ENCODE results near the gene CFAP46. TPM values are rescaled to one million over a fixed set of nuclear protein-coding genes. Genes with fewer than 3 reads are reported as not detected.
A peak's percentile ranks its signal among the peaks of the same experiment; 100 is the strongest.
"Not testable (repeated sequence)": the region's sequence is repeated elsewhere in the genome, so short reads cannot be mapped to it uniquely, and the experiment has no call there.

The CFAP46 gene
- total RNA-seq, 1 experiment from 2014 or later = not detected

DNA sequence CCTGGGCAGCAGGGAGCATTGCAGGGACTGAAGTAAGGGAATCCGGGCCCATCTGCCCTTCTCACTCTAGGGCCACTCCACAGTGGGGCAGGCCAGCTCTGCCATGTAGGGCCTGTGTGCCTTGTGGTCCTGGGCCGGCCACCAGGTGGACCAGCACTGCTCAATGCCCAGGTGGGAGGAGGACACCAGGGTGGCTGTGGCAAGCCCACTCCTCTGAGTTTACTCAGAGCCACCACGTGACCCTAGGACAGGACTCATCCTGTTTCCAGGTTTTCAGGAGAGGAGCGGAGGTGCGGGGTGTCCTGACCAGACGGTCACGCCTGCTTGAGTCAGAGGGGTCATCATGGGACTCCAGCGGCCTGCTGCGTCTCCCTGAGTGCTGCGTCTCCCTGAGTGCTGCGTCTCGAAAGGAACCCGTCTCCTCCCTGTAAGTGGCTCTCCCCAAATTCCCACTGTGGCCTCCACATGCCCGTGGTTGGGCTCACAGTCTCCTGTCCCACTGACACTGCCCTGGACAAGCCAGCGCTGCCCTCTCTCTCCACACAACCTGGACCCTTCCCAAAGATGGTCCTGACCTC is 2.9 kb downstream of the CFAP46 start:
- in situ Hi-C loops (cut with HindIII; ENCODE audit: low pct_unique_long_range_greater_than_20kb, low sequenced_read_pairs) = loop anchor here (25.0 kb wide), 1 partner anchor 198 kb away; no protein-coding TSS in a partner anchor
- no peak for DNase-seq (ENCODE audit: low read depth, low spot score)

DNA sequence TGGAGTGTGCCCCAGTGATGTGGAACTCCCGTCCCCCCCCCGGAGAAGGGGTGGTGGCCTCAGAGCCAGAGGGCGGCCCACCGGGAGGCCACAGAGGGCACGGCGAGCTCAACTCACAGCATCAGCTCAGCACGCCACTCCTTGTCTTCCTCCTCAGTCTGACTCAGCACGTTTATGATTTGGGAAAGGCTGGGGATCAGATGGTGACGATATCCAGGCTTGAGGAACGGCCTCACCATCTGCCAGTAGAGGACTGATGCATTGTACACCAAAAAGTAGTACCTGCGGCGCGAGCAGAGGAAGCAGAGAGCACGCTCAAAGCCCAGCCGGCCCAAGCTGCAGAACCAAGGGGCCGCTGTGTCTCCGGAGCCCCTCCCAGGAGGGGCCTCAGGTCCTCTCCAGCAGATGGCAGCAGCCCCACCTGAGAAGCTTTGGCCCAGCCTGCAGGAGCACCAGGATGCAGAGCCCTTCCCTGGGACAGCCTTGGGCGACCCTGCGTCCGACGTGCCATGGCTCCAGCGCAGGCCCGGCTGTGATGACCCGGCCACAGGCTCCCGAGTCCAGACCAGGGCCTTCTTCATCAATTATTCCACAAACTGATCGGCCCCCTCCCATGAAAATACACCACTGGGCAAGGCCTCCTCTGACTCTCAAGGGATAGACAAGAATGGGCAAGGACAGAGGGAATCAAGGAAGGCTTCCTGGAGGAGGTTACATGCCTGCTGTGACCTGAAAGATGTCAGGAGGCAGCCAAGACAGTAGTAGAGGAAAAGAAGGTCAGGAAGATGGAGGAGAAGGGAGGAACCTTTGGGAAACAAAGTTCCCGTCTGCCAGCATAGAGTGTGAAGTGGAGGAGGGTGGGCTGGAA is 3.7 kb downstream of the CFAP46 start:
- DNase-seq (ENCODE audit: low read depth, low spot score) = peak; percentile 25
- in situ Hi-C loops (cut with HindIII; ENCODE audit: low pct_unique_long_range_greater_than_20kb, low sequenced_read_pairs) = loop anchor here (25.0 kb wide), 1 partner anchor 199 kb away; no protein-coding TSS in a partner anchor

DNA sequence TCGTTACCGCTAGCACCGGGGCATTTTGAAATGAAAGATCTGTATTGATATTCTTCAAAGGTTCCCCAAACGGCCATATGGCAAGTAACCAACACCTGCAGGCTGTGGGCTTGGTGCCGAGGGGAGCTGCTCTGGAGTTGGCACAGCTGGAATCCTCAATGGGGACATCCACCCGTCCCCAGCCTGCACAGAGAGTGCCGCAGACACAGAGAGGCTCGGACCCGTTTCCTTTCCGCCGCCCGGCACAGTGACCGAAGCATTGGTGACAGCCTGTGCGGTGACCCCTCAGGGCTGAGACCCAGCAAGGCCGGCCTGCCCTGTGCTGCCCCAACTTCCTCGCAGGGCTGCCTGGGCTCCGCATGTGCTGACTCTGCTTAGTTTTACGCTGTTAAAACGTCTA is 4.5 kb downstream of the CFAP46 start:
- no peak for DNase-seq (ENCODE audit: low read depth, low spot score)
- in situ Hi-C loops (cut with HindIII; ENCODE audit: low pct_unique_long_range_greater_than_20kb, low sequenced_read_pairs) = loop anchor here (25.0 kb wide), 1 partner anchor 199 kb away; no protein-coding TSS in a partner anchor

DNA sequence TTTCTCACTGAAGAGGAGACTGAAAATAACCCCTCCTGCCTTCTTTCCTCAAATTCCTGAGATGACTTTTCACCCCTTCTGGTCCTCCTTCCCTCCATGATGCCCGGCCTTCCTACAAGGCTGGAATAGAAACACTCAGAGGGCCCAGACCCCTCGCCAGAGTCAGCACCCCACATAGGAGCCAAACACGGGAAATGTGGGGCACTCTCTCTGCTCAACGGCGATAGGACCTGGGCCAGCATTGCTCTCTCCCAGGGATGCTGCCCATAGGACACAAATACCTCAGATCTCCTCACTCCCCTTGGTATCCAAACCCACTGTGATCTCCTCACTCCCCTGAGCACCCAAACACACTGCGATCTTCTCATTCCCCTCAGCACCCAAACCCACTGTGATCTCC is 7.4 kb downstream of the CFAP46 start:
- DNase-seq (ENCODE audit: low read depth, low spot score) = no peak
- in situ Hi-C loops (cut with HindIII; ENCODE audit: low pct_unique_long_range_greater_than_20kb, low sequenced_read_pairs) = loop anchor here (25.0 kb wide), 1 partner anchor 202 kb away; no protein-coding TSS in a partner anchor

DNA sequence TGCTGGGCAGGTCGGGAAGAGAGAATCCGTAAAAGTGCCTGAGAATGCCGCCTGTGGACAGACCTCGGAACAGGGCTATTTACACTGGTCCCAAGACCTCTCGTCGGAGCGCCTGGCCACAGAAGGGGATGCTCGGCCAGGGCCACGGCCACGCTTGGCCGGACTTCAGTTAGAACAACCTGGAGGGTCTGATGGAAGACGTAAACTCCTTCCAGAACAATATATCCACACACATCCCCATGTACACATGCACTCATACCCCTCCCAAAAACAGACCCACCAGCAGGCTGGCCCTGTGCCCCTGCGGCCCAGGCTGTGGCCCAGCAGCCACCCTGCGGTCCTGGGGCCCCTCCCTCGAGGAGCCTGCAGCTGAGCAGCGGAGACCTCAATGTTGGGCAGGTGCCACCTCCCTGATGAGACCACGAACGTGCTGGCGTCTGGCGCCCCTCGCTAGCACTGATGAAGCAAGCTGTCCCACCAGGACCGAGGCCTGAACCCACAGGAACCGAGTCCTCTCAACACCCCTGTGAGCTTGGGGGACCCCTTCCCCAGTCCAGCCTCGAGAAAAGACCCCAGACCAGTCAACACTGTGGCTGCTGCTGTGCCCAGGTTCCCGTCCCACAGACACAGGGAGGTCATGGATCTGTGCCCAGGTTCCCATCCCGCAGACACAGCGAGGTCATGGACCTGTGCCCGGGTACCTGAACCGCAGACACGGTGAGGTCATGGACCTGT is 8.9 kb downstream of the CFAP46 start:
- DNase-seq (ENCODE audit: low read depth, low spot score) = no peak
- in situ Hi-C loops (cut with HindIII; ENCODE audit: low pct_unique_long_range_greater_than_20kb, low sequenced_read_pairs) = loop anchor here (25.0 kb wide), 1 partner anchor 204 kb away; no protein-coding TSS in a partner anchor

DNA sequence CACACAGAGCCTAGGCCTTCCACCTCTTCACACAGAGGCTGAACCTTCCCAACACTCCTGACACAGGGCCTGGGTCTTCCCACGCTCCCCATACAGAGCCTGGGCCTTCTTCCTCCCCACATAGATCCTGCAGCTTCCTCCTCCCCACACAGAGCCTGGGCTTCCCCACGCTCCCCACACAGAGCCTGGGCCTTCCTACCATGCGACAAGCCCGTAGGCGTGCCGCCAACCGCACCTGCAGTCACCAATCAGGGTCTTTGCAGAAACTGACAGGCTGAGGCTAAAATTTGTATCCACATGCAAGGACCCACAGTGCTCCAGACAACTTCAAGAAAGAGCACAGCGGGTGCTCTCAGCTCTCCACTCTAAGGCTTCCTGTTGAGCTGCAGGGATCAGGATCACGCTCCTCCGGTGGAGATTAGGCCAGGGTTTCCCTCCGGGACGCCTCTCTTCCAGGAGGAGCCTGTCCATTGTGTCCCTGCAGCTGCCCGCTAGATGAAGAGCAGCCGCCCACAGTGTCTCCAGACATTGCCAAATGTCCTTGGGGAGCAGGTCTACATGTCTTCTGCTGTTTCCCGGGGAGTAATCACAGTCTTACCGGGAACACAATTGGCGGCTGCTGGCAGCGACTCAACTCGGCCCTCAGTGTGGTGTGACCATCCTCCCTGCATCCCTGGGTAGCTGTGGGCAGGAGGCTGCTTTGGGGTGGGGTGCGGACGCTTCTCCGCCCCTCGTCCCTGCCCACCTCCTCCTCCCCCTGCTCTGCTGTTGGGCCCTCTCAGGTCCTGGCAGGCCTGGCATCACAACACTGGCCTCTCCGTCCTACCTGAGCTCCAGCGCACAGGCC is 9.7 kb downstream of the CFAP46 start:
- DNase-seq (ENCODE audit: low read depth, low spot score) = no peak
- in situ Hi-C loops (cut with HindIII; ENCODE audit: low pct_unique_long_range_greater_than_20kb, low sequenced_read_pairs) = loop anchor here (25.0 kb wide), 1 partner anchor 205 kb away; no protein-coding TSS in a partner anchor

DNA sequence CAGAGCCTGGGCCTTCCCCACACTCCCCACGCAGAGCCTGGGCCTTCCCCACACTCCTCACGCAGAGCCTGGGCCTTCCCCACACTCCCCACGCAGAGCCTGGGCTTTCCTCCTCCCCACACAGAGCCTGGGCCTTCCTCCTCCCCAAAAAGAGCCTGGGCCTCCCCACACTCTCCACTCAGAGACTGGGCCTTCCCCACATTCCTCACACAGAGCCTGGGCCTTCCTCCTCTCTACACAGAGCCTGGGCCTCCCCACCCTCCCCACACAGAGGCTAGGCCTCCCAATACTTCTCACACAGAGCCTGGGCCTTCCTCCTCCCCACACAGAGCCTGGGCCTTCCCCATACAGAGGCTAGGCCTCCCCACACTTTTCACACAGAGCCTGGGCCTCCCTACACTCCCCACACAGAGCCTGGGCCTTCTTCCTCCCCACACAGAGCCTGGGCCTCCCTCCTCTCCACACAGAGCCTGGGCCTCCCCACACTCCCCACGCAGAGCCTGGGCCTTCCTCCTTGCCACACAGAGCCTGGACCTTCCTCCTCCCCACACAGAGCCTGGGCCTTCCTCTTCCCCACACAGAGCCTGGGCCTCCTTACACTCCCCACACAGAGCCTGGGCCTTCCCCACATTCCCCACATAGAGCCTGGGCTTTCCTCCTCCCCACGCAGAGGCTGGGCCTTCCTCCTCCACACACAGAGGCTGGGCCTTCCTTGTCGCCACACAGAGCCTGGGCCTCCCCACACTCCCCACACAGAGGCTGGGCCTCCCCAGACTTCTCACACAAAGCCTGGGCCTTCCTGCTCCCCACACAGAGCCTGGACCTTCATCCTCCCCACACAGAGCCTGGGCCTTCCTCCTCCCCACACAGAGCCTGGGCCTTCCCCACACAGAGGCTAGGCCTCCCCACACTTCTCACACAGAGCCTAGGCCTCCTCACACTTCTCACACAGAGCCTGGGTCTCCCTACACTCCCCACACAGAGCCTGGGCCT is 10.8 kb downstream of the CFAP46 start:
- in situ Hi-C loops (cut with HindIII; ENCODE audit: low pct_unique_long_range_greater_than_20kb, low sequenced_read_pairs) = loop anchor here (25.0 kb wide), 1 partner anchor 206 kb away; no protein-coding TSS in a partner anchor
- not testable (repeated sequence) for DNase-seq (ENCODE audit: low read depth, low spot score)

DNA sequence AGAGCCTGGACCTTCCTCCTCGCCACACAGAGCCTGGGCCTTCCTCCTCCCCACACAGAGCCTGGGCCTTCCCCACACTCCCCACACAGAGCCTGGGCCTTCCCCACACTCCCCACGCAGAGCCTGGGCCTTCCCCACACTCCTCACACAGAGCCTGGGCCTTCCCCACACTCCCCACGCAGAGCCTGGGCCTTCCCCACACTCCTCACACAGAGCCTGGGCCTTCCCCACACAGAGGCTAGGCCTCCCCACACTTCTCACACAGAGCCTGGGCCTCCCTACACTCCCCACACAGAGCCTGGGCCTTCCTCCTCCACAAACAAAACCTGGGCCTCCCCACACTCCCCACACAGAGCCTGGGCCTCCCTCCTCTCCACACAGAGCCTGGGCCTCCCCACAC is 11.7 kb downstream of the CFAP46 start:
- in situ Hi-C loops (cut with HindIII; ENCODE audit: low pct_unique_long_range_greater_than_20kb, low sequenced_read_pairs) = loop anchor here (25.0 kb wide), 1 partner anchor 207 kb away; no protein-coding TSS in a partner anchor
- not testable (repeated sequence) for DNase-seq (ENCODE audit: low read depth, low spot score)

DNA sequence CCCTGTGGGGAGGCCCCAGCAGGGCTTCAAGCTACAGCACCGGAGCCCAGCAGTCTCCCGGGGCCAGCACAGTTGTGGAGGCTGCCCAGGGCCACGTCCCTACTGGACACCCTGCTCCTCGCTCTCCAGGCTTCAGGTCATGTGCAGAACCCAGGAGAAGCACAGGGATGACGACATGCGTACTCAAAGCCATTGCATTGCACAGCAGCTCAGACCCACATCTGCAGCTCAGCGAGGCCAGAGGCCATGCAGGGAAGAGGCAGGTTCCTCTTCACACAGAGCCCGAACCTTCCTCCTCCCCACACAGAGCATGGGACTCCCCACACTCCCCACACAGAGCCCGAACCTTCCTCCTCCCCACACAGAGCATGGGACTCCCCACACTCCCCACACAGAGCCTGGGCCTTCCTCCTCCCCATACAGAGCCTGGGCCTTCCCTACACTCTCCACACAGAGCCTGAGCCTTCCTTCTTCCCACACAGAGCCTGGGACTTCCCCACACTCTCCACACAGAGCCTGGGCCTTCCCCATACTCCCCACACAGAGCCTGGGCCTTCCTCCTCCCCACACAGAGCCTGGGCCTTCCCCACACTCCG is 12.3 kb downstream of the CFAP46 start:
- in situ Hi-C loops (cut with HindIII; ENCODE audit: low pct_unique_long_range_greater_than_20kb, low sequenced_read_pairs) = loop anchor here (25.0 kb wide), 1 partner anchor 207 kb away; no protein-coding TSS in a partner anchor
- DNase-seq (ENCODE audit: low read depth, low spot score) = no peak

DNA sequence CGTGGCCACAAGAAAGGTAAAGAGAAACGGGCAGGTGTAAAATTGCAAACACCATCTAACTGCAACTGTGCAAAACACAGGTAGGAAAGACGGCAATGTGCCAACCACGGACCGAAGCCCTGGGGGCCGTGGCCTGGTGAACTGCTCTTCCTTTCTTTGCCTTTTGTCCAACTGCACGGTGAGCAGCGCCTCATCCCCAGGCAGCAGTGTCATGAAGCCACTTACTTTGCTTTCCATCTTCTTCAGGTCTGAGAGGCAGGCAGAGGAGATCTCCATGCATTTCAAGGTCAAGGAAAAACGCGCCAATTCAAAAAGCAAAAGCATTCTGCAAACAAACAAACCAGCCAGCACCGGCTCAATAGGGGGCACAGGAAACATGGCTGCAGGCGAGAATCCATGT is 12.9 kb downstream of the CFAP46 start:
- DNase-seq (ENCODE audit: low read depth, low spot score) = no peak
- in situ Hi-C loops (cut with HindIII; ENCODE audit: low pct_unique_long_range_greater_than_20kb, low sequenced_read_pairs) = loop anchor here (25.0 kb wide), 1 partner anchor 208 kb away; no protein-coding TSS in a partner anchor

DNA sequence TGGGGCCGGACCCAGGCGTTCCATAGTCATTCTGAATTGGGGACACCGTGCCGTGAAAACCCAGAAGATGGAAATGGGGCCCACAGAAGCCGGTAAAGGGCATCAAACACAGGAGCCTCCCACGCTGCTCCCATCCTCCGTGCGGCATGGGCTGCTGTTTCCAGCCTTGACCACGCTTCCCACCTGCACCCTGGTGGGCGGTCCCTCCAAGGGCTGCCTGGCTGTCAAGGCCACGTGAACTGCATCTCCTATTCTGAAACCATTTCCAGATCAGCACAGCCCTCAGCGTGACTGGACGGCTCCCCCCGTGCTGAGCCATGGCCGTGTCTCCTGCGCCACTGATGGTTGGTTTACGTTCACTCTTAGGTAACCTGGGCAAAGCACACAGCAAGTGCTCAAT is 14.1 kb downstream of the CFAP46 start:
- in situ Hi-C loops (cut with HindIII; ENCODE audit: low pct_unique_long_range_greater_than_20kb, low sequenced_read_pairs) = loop anchor here (25.0 kb wide), 1 partner anchor 209 kb away; no protein-coding TSS in a partner anchor
- no peak for DNase-seq (ENCODE audit: low read depth, low spot score)

DNA sequence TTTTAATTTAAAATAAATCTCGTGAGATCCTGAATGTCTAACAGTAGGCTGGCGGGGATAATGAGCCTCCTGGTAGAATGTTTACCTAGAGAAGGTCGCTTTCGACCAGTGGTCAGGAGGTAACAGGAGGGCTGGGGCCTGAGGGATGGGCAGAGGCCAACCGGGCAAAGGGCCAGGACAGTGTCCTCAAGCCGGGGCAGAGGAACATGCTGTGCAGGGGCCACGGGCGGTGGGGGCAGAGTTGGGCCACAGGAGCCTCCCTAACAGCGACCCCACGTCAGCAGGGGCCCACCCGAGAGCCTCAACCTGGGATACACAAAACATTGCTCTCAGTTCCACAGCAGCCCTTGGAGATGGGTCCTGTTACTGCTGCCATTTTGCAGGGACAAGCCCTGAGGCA is 14.5 kb downstream of the CFAP46 start:
- in situ Hi-C loops (cut with HindIII; ENCODE audit: low pct_unique_long_range_greater_than_20kb, low sequenced_read_pairs) = loop anchor here (25.0 kb wide), 1 partner anchor 209 kb away; no protein-coding TSS in a partner anchor
- no peak for DNase-seq (ENCODE audit: low read depth, low spot score)

DNA sequence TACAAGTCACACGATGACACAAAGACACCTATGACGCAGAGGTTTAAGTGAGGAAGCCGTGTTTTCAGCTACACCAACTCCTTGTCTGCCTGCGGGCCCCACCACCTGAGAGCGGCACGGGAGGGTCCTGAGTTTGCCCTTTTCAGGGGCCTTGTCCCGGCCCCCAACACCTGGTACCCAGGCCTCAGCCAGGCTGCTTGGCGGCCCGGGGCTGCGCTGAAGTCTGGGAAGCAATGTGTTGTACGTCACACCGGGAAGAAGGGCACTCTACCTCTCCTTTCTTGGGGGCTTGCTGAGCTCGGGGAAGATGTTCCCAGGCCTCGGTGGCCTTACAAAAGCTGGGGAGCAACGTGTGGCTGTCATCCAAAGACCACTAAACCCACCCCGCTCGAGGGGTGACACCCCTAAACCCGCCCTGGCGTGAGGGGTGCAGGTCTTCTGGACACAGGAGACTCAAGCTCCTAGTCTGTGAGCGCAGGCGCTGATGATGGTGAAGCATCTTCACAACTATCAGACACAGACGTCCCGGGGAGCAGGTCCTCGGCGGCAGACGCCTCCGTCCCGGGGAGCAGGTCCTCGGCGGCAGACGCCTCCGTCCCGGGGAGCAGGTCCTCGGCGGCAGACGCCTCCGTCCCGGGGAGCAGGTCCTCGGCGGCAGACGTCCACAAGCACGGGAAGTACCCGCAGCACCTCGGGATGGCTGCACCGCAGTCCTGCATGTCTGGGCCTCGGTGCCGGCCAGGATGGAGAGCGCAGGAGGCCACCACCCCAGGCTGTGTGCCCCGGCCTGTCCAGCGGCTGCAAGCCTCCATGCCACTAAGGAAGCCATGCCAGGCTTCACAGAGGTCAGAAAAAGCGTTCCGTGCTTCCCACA is 15.4 kb downstream of the CFAP46 start:
- in situ Hi-C loops (cut with HindIII; ENCODE audit: low pct_unique_long_range_greater_than_20kb, low sequenced_read_pairs) = loop anchor here (25.0 kb wide), 1 partner anchor 210 kb away; no protein-coding TSS in a partner anchor
- no peak for DNase-seq (ENCODE audit: low read depth, low spot score)

DNA sequence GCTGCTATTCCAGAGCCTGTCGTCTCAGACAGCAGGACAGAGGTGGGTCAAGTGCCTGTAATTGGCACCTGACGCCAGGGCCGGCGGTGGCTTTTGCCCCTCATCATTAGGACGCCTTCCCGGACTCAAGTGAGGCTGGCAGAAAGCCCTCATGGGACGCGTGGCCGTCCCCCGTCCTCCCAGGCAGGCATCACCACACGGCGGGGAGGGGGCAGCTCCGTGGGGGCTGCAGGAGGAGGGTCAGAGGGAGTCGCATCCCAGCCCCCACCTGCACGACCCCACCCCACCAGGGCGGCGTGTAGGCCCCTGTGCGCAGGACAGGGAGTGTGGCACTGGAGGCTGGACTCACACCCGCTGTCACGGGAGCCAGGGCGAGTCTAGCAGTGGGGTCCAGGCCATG is 16.3 kb downstream of the CFAP46 start:
- no peak for DNase-seq (ENCODE audit: low read depth, low spot score)
- in situ Hi-C loops (cut with HindIII; ENCODE audit: low pct_unique_long_range_greater_than_20kb, low sequenced_read_pairs) = loop anchor here (25.0 kb wide), 1 partner anchor 211 kb away; no protein-coding TSS in a partner anchor
